Activated T-cell treated with anti-CD3 and anti-CD28 coated beads, Interleukin-2, amount 50 U/mL, for 24 hours (primary cell): ENCODE measurements around the gene PFKFB2.

Source experiments
- DNase-seq: peaks from one replicate; pipeline ENCODE4 v3.0.0-alpha.2; 2020
- H3K27ac Mint-ChIP-seq: 2 replicates; pipeline ENCODE4 v1.8.0; 2020; ENCODE audit warnings: mild to moderate bottlenecking, mixed read lengths
- H3K27me3 Mint-ChIP-seq: 2 replicates; pipeline ENCODE4 v1.8.0; 2020; ENCODE audit warnings: mixed read lengths
- H3K36me3 Mint-ChIP-seq: 2 replicates; pipeline ENCODE4 v1.8.0; 2020; ENCODE audit warnings: low read depth, mixed read lengths
- H3K4me1 Mint-ChIP-seq: 2 replicates; pipeline ENCODE4 v1.8.0; 2020; ENCODE audit warnings: low read depth, mixed read lengths
- H3K4me3 Mint-ChIP-seq: 2 replicates; pipeline ENCODE4 v1.8.0; 2020; ENCODE audit warnings: mild to moderate bottlenecking, moderate library complexity, mixed read lengths
- H3K9me3 Mint-ChIP-seq: 2 replicates; pipeline ENCODE4 v1.8.0; 2020; ENCODE audit warnings: mixed read lengths

The PFKFB2 gene

DNA sequence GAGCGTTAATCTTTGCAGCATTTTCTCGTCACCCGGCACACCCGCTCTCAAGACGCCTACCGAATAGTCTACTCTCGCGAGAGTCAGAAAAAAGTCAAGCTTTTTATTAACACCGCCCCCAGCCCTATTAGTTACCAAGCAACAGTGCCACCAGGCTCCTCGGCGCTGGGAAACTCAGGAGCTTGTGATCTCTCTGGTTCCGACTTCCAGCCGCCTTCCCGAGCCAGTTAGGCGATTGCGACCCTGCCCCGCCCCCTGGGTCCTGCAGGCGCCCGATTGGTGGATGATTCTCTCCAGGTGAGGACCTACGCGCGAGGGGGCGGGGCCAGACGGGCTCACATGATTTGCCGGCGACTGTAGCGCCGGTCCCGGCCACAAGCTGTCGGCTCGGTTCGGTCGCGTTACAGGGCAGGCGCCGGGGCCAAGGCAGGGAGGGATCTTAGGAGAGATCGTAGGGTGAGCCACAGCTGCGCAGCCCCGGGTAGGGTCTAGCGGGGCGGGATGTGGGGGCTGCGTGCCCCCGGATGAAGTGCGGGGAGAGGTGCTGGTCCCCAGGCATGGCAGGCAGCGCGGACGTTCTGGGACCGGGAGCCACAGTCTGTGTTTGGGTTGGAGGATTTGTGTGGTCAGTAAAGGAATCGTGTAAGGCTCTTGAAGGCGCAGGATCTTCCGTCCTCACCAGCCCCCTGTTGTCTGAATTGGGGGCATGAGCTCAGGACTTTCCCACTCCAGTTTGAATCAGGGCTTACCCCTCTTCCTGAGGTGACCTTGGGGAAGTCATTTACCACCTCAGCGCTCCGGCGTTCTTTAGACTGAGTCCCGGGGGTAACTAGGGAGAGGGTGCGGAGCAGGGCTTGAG, at the start of gene PFKFB2:
PFKFB2 (plus strand) TSS at position 365 of the 859 bp plus-strand sequence. CDS start 1,443 bp downstream, outside the sequence.
- Mint-ChIP-seq H3K36me3 (peaks cover 33% of the 10 kb centered on the region), H3K27me3 (no peaks in the 10 kb centered on the region), H3K4me1 (peaks cover 45% of the 10 kb centered on the region), H3K27ac (peak within 1 kb of the TSS; percentile 94), H3K4me3 (peak within 1 kb of the TSS; percentile 99), H3K9me3 (no peaks in the 10 kb centered on the region)
- DNase-seq: peak; percentile 96

DNA sequence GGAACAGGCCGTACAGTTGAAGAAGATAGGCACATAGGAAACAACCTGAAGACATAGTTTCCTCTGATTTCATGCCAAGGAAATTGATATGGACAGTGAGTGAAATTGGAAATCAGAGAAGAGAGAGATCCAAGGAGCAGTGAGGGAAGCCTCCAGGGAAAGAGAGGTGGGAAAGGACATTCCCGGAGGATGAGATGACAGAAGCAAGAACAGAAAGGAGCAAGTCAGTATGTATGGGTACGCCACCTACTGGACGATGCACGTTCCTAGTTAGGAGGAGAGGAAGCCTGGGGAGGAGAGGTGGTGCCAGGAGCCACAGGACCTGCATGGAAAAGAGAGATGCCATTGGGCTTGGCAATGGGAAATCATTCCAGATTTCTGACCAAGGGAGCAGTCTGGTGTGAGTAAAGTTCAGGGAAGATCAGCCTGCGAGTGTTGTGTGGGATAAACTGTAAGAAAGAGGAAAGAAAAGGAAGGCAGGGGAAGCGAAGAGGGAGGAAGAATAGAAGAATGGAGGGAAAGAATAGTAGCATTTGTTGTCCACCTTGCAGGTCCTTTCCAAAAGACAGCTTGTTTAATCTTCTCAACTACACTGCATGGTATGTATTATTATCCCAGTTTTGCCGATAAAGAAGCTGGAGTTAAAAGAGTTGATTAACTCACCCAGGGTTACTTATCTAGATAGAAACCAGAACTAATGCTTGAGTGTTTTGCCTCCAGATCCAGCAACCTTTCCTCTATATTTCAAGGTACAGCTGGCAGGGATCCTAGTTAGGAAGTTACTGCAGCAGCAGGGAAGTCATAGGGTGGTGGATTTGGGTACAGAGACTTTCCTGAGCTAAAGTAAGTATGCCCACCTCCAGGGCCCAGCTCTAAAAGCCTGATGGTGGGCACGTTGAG, 47.9 kb upstream of the PFKFB2 start:
- no peak overlapping the region for H3K27ac Mint-ChIP-seq
- DNase-seq: peak; percentile 45
- H3K4me1 Mint-ChIP-seq: peaks cover 1% of the 10 kb centered on the region
- H3K36me3 Mint-ChIP-seq: no peaks in the 10 kb centered on the region
- H3K9me3 Mint-ChIP-seq: no peaks in the 10 kb centered on the region
- H3K4me3 Mint-ChIP-seq: no peak overlapping the region
- peaks cover 4% of the 10 kb centered on the region for H3K27me3 Mint-ChIP-seq

DNA sequence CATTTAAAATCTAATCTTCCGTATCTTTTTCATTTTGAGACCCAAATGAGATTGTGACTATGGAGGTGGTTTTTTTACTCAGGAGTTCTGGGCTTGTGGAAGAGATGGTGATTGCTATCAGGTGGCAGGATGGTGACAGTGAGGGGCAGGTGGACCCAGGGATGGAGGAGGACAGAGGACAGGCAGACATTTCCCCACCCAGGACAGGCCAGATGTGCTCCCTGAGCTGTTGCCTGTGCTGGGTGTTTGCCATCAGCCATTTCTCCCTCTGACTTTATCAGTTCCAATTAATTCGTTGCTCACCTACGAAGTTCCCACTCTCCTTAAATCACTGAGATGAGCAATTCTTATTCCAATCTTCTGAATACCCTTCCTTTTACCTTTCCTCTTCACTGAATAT, 47.0 kb upstream of the PFKFB2 start:
- Mint-ChIP-seq H3K9me3 (no peaks in the 10 kb centered on the region), H3K36me3 (no peaks in the 10 kb centered on the region), H3K4me3 (no peak overlapping the region), H3K27ac (no peak overlapping the region), H3K27me3 (peaks cover 4% of the 10 kb centered on the region), H3K4me1 (peaks cover 1% of the 10 kb centered on the region)
- DNase-seq: no peak

- Mint-ChIP-seq H3K36me3 (no peaks in the 10 kb centered on the region), H3K27me3 (peaks cover 4% of the 10 kb centered on the region), H3K27ac (no peak overlapping the region), H3K4me1 (peaks cover 1% of the 10 kb centered on the region), H3K9me3 (no peaks in the 10 kb centered on the region), H3K4me3 (no peak overlapping the region)
- DNase-seq: no peak
These were observed 46.2 kb upstream of the PFKFB2 start for GRCh38 chr1:207006914-207007313.

- Mint-ChIP-seq H3K36me3 (no peaks in the 10 kb centered on the region), H3K9me3 (no peaks in the 10 kb centered on the region)
- no peak for DNase-seq
These were observed 45.6 kb upstream of the PFKFB2 start for GRCh38 chr1:207007352-207008033.

GRCh38 chr1:207009182-207009850, 43.8 kb upstream of the PFKFB2 start:
- Mint-ChIP-seq H3K36me3 (no peaks in the 10 kb centered on the region), H3K4me1 (peaks cover 1% of the 10 kb centered on the region), H3K27ac (no peak overlapping the region), H3K4me3 (no peak overlapping the region), H3K9me3 (no peaks in the 10 kb centered on the region), H3K27me3 (peaks cover 16% of the 10 kb centered on the region)
- no peak for DNase-seq

More at GRCh38 chr1:207007352-207008033, 45.6 kb upstream of the PFKFB2 start:
- Mint-ChIP-seq H3K27ac (no peak overlapping the region), H3K27me3 (peaks cover 9% of the 10 kb centered on the region), H3K4me3 (no peak overlapping the region), H3K4me1 (peaks cover 1% of the 10 kb centered on the region)

DNA sequence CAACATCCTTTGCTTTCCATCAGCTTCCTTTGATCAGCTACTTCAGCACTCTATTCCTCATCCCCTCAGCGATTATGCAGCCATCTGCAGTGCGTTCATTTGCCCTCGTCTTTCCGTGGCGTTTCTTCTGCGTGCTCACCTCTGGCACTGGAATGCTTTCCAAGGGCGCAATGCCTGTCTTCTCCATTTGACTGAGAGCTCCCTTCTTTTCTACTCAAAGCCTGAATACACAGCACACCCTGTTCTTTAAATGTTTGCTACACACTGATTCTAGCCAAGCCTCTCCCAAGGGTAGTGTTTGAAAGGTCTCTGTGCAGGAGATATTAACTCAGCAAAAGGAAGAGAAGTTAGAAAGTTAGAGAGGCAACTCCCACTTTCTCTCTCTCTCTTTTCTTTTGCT, 43.1 kb upstream of the PFKFB2 start:
- no peak overlapping the region for H3K27ac Mint-ChIP-seq
- DNase-seq: no peak
- peaks cover 17% of the 10 kb centered on the region for H3K27me3 Mint-ChIP-seq
- H3K4me3 Mint-ChIP-seq: no peak overlapping the region
- no peaks in the 10 kb centered on the region for H3K4me1 Mint-ChIP-seq
- no peaks in the 10 kb centered on the region for H3K9me3 Mint-ChIP-seq
- H3K36me3 Mint-ChIP-seq: no peaks in the 10 kb centered on the region

DNA sequence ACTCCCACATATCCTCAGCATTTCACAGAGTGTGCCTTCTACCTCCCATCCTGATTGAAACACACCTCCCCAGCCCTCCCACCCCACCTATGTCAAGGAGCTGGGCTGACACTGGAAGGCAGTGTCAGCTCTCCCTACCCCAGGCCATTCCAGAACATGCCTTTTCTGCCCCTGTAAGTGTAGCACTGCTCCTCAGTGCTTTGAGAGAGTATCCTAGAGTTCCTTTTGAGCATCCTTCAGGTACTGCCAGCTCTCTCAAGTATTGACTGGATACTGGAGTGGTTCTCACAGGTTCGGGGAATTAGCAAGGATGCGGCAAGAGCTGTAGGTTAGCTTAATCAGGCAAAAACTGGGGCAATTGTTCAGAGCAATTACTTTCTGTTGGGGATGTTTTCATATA, 42.3 kb upstream of the PFKFB2 start:
- no peaks in the 10 kb centered on the region for H3K36me3 Mint-ChIP-seq
- H3K4me3 Mint-ChIP-seq: no peak overlapping the region
- no peaks in the 10 kb centered on the region for H3K9me3 Mint-ChIP-seq
- H3K27me3 Mint-ChIP-seq: peaks cover 15% of the 10 kb centered on the region
- DNase-seq: no peak
- H3K4me1 Mint-ChIP-seq: no peaks in the 10 kb centered on the region
- H3K27ac Mint-ChIP-seq: no peak overlapping the region

GRCh38 chr1:207013321-207014085, 39.6 kb upstream of the PFKFB2 start:
- Mint-ChIP-seq H3K36me3 (no peaks in the 10 kb centered on the region), H3K9me3 (no peaks in the 10 kb centered on the region), H3K27me3 (peaks cover 13% of the 10 kb centered on the region), H3K4me3 (no peak overlapping the region), H3K4me1 (peaks cover 4% of the 10 kb centered on the region), H3K27ac (no peak overlapping the region)
- DNase-seq: no peak

- Mint-ChIP-seq H3K4me1 (peaks cover 4% of the 10 kb centered on the region), H3K27ac (no peak overlapping the region), H3K9me3 (no peaks in the 10 kb centered on the region), H3K36me3 (no peaks in the 10 kb centered on the region), H3K27me3 (peaks cover 13% of the 10 kb centered on the region), H3K4me3 (no peak overlapping the region)
- no peak for DNase-seq
These were observed 38.3 kb upstream of the PFKFB2 start for GRCh38 chr1:207014728-207015127.

DNA sequence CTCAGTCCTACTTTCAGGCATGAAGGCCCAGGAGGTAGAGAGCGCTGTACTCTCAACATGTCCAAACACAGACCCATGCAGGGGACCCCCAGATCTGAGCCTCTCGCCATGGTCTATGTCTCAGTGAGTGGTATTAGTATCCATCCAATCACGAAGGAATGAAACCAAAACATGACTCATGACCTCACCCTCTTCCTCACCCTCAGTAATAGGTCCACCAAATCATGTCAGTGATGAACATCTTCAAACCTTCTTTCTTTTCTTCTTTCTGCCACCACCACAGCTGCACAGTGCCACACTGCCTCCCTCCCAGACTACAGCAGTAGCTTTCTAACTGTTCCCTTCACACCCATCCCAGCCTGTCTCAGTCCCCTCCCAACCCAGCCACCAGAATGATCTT, 37.3 kb upstream of the PFKFB2 start:
- Mint-ChIP-seq H3K9me3 (no peaks in the 10 kb centered on the region), H3K4me1 (peaks cover 4% of the 10 kb centered on the region), H3K27ac (no peak overlapping the region), H3K27me3 (peaks cover 14% of the 10 kb centered on the region), H3K36me3 (no peaks in the 10 kb centered on the region), H3K4me3 (no peak overlapping the region)
- DNase-seq: no peak

- H3K4me3 Mint-ChIP-seq: no peak overlapping the region
These were observed 35.2 kb upstream of the PFKFB2 start for GRCh38 chr1:207017615-207018559.

More at GRCh38 chr1:207017615-207018559, 35.2 kb upstream of the PFKFB2 start:
- peaks cover 13% of the 10 kb centered on the region for H3K27me3 Mint-ChIP-seq
- H3K9me3 Mint-ChIP-seq: no peaks in the 10 kb centered on the region
- H3K27ac Mint-ChIP-seq: no peak overlapping the region
- no peaks in the 10 kb centered on the region for H3K36me3 Mint-ChIP-seq
- H3K4me1 Mint-ChIP-seq: peaks cover 5% of the 10 kb centered on the region
- DNase-seq: no peak
